Panc1 (cell line): Measurements from ENCODE around the gene SLAMF1. TPM values are rescaled to one million over a fixed set of nuclear protein-coding genes. Genes with fewer than 3 reads are reported as not detected.

Experiments used
- ATAC-seq: fragments of 200-7000 bp; cut with Tn5 transposase; 2 replicates; pipeline ENCODE4 v1.9.1; 2020; ENCODE audit warnings: mild to moderate bottlenecking, moderate library complexity
- BruUV-seq: library from RNA; stranded (reverse); fragments of 400-500 nt; replicated peaks from 2 replicates; lab custom pipeline; 2021; lab: Mats Ljungman, UMichigan
- CTCF ChIA-PET: fragments of 300-600 bp; sonication (Branson Sonifier 250); formaldehyde crosslinking; loops from one replicate; lab custom pipeline; 2022; ENCODE audit warnings: antibody characterized with exemption; lab: Charles Lee
- POLR2A ChIA-PET: fragments of 300-600 bp; sonication (Branson Sonifier 250); formaldehyde crosslinking; loops from one replicate; lab custom pipeline; 2022; ENCODE audit warnings: antibody characterized with exemption; lab: Charles Lee
- DNase-seq: peaks from one replicate; pipeline ENCODE4 v3.0.0-alpha.2; 2010; ENCODE audit warnings: low read depth, low spot score
- H3K27ac ChIP-seq: 2 replicates; pipeline ENCODE4 v1.5.1; 2011; ENCODE audit warnings: mild to moderate bottlenecking, low read length, inconsistent platforms
- H3K27me3 ChIP-seq: fragments of 200-500 bp; sonication (Bioruptor generic); 2 replicates; pipeline ENCODE4 v1.6.0; 2014; ENCODE audit warnings: low read length, inconsistent platforms; ENCODE audit not compliant: control insufficient read depth, insufficient read depth
- H3K36me3 ChIP-seq: fragments of 200-500 bp; sonication (Bioruptor generic); 2 replicates; pipeline ENCODE4 v1.5.1; 2014; ENCODE audit warnings: inconsistent platforms, mild to moderate bottlenecking, low read length, moderate library complexity; ENCODE audit not compliant: control insufficient read depth, insufficient read depth
- H3K4me1 ChIP-seq: 2 replicates; pipeline ENCODE4 v1.5.1; 2011; ENCODE audit warnings: inconsistent platforms, mild to moderate bottlenecking, low read length, moderate library complexity; ENCODE audit not compliant: control insufficient read depth, insufficient read depth
- H3K4me3 ChIP-seq, 2 experiments: 2 replicates each; pipeline ENCODE4 v1.5.1; 2011 to 2012; ENCODE audit warnings: low read depth in 2 of 2, low read length in 2 of 2, mild to moderate bottlenecking in 2 of 2, inconsistent platforms in 1 of 2, moderate library complexity in 1 of 2
- H3K9me3 ChIP-seq: fragments of 200-500 bp; sonication (Bioruptor generic); 2 replicates; pipeline ENCODE4 v1.5.1; 2014; ENCODE audit warnings: low read depth, mild to moderate bottlenecking, inconsistent platforms, low read length, moderate library complexity; ENCODE audit not compliant: control insufficient read depth, insufficient read depth
- POLR2AphosphoS5 ChIP-seq: IDR thresholded peaks from 2 replicates; pipeline ENCODE4 v1.6.1; 2012; ENCODE audit warnings: mild to moderate bottlenecking, low read depth, low read length, moderate library complexity
- SIN3A ChIP-seq: IDR thresholded peaks from 2 replicates; pipeline ENCODE4 v1.6.1; 2012; ENCODE audit warnings: low read depth, mild to moderate bottlenecking, low read length, moderate library complexity, borderline replicate concordance; ENCODE audit not compliant: insufficient read depth
- TCF7L2 ChIP-seq: IDR thresholded peaks from 2 replicates; pipeline ENCODE4 v1.6.1; 2011; ENCODE audit warnings: mild to moderate bottlenecking, low read depth, low read length, inconsistent platforms
- in situ Hi-C: cut with HindIII; loops from 2 replicates; pipeline ENCODE4 v1.10.0; 2016; ENCODE audit warnings: low sequenced_read_pairs, low pct_unique_long_range_greater_than_20kb
- intact Hi-C: fragments of 100-400 bp; cut with micrococcal nuclease; formaldehyde crosslinking; loops from one replicate; pipeline ENCODE4 v1.10.0; 2022; ENCODE audit not compliant: unreplicated experiment
- total RNA-seq: library from RNA; stranded (reverse); gene quantifications from one replicate; pipeline ENCODE4 v1.2.1, GENCODE V29; 2021; ENCODE audit not compliant: unreplicated experiment
- TF ChIP-seq, protein P1 (sequence below), 2 experiments: IDR thresholded peaks; 2 replicates each; pipeline ENCODE4 v1.6.1; 2011 to 2012; ENCODE audit warnings: low read depth in 2 of 2, control low read depth in 1 of 2, low read length in 1 of 2, mild to moderate bottlenecking in 1 of 2, moderate library complexity in 1 of 2; ENCODE audit not compliant: insufficient read depth in 1 of 2
- TF ChIP-seq, protein P2 (sequence below): fragments of 450-650 bp; IDR thresholded peaks from 2 replicates; pipeline ENCODE4 v1.5.1; 2017; ENCODE audit warnings: mild to moderate bottlenecking

The SLAMF1 gene
- total RNA-seq, 1 experiment from 2014 or later: not detected

DNA sequence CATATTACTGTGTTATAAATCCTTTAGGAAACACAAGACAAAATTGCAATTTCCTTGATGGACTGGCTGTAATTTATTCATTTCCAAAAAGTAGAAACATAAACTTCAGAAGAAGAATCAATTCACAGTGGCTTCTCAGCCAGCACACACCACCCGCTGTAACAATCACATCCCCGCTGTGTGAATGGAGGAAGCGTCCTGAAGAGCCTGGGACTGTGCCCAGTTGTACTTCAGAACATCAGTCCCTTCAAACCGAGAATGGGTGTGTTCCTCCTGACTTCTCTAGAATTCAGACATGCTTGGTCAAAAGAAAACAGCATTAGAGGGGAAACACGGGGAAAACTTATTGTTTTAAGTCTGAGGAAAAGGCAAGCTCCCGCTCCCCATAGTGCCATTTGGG lies 38.8 kb downstream of the SLAMF1 start:
- Histone ChIP-seq H3K27me3 (no peaks in the 10 kb centered on the region; the same call in 1 of the 2 replicates), H3K4me3 (no peak overlapping the region), H3K36me3 (no peaks in the 10 kb centered on the region), H3K4me1 (no peaks in the 10 kb centered on the region), H3K9me3 (no peaks in the 10 kb centered on the region), H3K27ac (no peak overlapping the region)
- BruUV-seq: no TSS peak
- ChIA-PET CTCF (no interaction called here), POLR2A (no interaction called here)
- DNase-seq: no peak
- intact Hi-C loops: loop anchor here (5.0 kb wide), 1 partner anchor 66 kb away; no protein-coding TSS in a partner anchor
- ATAC-seq: no peak
- TF ChIP-seq SIN3A (no peak), TCF7L2 (no peak), POLR2AphosphoS5 (no peak)
- TF ChIP-seq, protein P1, sequence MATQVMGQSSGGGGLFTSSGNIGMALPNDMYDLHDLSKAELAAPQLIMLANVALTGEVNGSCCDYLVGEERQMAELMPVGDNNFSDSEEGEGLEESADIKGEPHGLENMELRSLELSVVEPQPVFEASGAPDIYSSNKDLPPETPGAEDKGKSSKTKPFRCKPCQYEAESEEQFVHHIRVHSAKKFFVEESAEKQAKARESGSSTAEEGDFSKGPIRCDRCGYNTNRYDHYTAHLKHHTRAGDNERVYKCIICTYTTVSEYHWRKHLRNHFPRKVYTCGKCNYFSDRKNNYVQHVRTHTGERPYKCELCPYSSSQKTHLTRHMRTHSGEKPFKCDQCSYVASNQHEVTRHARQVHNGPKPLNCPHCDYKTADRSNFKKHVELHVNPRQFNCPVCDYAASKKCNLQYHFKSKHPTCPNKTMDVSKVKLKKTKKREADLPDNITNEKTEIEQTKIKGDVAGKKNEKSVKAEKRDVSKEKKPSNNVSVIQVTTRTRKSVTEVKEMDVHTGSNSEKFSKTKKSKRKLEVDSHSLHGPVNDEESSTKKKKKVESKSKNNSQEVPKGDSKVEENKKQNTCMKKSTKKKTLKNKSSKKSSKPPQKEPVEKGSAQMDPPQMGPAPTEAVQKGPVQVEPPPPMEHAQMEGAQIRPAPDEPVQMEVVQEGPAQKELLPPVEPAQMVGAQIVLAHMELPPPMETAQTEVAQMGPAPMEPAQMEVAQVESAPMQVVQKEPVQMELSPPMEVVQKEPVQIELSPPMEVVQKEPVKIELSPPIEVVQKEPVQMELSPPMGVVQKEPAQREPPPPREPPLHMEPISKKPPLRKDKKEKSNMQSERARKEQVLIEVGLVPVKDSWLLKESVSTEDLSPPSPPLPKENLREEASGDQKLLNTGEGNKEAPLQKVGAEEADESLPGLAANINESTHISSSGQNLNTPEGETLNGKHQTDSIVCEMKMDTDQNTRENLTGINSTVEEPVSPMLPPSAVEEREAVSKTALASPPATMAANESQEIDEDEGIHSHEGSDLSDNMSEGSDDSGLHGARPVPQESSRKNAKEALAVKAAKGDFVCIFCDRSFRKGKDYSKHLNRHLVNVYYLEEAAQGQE (IDR thresholded peaks at IDR 0.05; ENCODE audit: insufficient read depth in 1 of 2, low read depth in 2 of 2, low read length in 1 of 2): no peak
- TF ChIP-seq, protein P2, sequence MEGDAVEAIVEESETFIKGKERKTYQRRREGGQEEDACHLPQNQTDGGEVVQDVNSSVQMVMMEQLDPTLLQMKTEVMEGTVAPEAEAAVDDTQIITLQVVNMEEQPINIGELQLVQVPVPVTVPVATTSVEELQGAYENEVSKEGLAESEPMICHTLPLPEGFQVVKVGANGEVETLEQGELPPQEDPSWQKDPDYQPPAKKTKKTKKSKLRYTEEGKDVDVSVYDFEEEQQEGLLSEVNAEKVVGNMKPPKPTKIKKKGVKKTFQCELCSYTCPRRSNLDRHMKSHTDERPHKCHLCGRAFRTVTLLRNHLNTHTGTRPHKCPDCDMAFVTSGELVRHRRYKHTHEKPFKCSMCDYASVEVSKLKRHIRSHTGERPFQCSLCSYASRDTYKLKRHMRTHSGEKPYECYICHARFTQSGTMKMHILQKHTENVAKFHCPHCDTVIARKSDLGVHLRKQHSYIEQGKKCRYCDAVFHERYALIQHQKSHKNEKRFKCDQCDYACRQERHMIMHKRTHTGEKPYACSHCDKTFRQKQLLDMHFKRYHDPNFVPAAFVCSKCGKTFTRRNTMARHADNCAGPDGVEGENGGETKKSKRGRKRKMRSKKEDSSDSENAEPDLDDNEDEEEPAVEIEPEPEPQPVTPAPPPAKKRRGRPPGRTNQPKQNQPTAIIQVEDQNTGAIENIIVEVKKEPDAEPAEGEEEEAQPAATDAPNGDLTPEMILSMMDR: no peak
- in situ Hi-C loops: no loop called here

DNA sequence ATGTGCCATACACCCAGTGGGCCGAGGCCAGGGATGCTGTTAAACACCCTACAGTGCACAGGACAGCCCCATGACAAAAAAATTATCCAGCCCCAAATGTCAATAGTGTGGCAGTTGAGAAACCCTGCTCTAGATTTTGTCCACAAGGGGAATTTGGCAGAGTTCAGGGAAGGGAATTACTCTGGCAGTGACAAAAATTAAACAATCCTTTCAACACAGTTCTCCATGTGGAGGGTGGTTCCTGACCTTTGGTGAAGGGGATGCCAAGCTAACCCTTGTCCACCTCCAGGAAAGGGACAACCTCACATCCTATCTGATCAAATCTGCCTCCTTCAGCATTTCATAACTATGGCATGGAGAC lies 39.2 kb downstream of the SLAMF1 start:
- Histone ChIP-seq H3K4me3 (no peak overlapping the region), H3K9me3 (no peaks in the 10 kb centered on the region), H3K27ac (no peak overlapping the region), H3K4me1 (no peaks in the 10 kb centered on the region), H3K27me3 (no peaks in the 10 kb centered on the region), H3K36me3 (no peaks in the 10 kb centered on the region)
- in situ Hi-C loops (no loop called here), intact Hi-C loops (loop anchor here (1.0 to 5.0 kb wide), 2 partner anchors 65 to 179 kb away; no protein-coding TSS in a partner anchor)
- BruUV-seq: no TSS peak
- no peak for DNase-seq
- CTCF ChIA-PET: no interaction called here
- TF ChIP-seq TCF7L2: no peak
- TF ChIP-seq, protein P2: no peak
- TF ChIP-seq SIN3A: no peak
- no peak for TF ChIP-seq POLR2AphosphoS5
- TF ChIP-seq, protein P1 (IDR thresholded peaks at IDR 0.05; ENCODE audit: insufficient read depth in 1 of 2, low read depth in 2 of 2, low read length in 1 of 2): no peak
- POLR2A ChIA-PET: no interaction called here
- ATAC-seq: no peak
